SK-N-SH (cell line): ENCODE data around the gene MAPK6. TPM values are rescaled to one million over a fixed set of nuclear protein-coding genes. Genes with fewer than 3 reads are reported as not detected.

ENCODE experiments used
- CTCF ChIA-PET: fragments of 300-600, 350-600 bp; formaldehyde crosslinking; extraction: SDS; loops from one replicate; lab custom pipeline; 2021; lab: Yijun Ruan, JAX
- POLR2A ChIA-PET: fragments of 350-600 bp; sonication (Branson Sonifier 250); formaldehyde crosslinking; extraction: SDS; loops from one replicate; lab custom pipeline; 2020; ENCODE audit warnings: antibody characterized with exemption, inconsistent platforms; lab: Yijun Ruan, JAX
- DNase-seq: peaks from one replicate; pipeline ENCODE4 v3.0.0; 2012
- H2AFZ ChIP-seq: fragments of 200-600 bp; sonication (generic); 2 replicates; pipeline ENCODE4 v1.8.1; 2016; ENCODE audit warnings: antibody characterized with exemption, mild to moderate bottlenecking, low read depth
- H3F3A ChIP-seq: fragments of 200-600 bp; sonication (generic); replicated peaks from 2 replicates; pipeline ENCODE3; 2016; ENCODE audit warnings: antibody characterized with exemption, mild to moderate bottlenecking; ENCODE audit not compliant: insufficient read depth
- H3K27ac ChIP-seq, 2 experiments: fragments of 200-500 bp in 1 of 2; fragments of 200-600 bp in 1 of 2; sonication (Bioruptor generic) in 1 of 2; sonication (generic), shearing (Covaris generic) in 1 of 2; 2 replicates each; pipeline versions ENCODE4 v1.5.1 to v1.6.1; 2014 to 2016; ENCODE audit warnings: low read depth in 2 of 2, inconsistent platforms in 1 of 2, low read length in 1 of 2, mild to moderate bottlenecking in 1 of 2, mixed read lengths in 1 of 2
- H3K27me3 ChIP-seq: fragments of 200-600 bp; sonication (generic), shearing (Covaris generic); 2 replicates; pipeline ENCODE4 v1.6.1; 2016; ENCODE audit warnings: mixed run types; ENCODE audit not compliant: insufficient read depth
- H3K36me3 ChIP-seq, 2 experiments: fragments of 200-500 bp in 1 of 2; fragments of 200-600 bp in 1 of 2; sonication (Bioruptor generic) in 1 of 2; sonication (generic) in 1 of 2; replicated peaks in 1 of 2; 2 replicates each; pipeline versions ENCODE3 to v1.5.1; 2014 to 2016; ENCODE audit warnings: low read length in 1 of 2, mild to moderate bottlenecking in 1 of 2; ENCODE audit not compliant: insufficient read depth in 2 of 2, control insufficient read depth in 1 of 2
- H3K4me1 ChIP-seq, 2 experiments: fragments of 200-500 bp in 1 of 2; fragments of 200-600 bp in 1 of 2; sonication (Bioruptor generic) in 1 of 2; sonication (generic), shearing (Covaris generic) in 1 of 2; 2 replicates each; pipeline versions ENCODE4 v1.5.1 to v1.6.1; 2014 to 2016; ENCODE audit warnings: low read depth in 1 of 2, low read length in 1 of 2, mixed run types in 1 of 2; ENCODE audit not compliant: insufficient read depth in 2 of 2, control insufficient read depth in 1 of 2
- H3K4me2 ChIP-seq: fragments of 200-600 bp; sonication (generic), shearing (Covaris generic); 2 replicates; pipeline ENCODE4 v1.6.1; 2017; ENCODE audit warnings: mixed run types
- H3K4me3 ChIP-seq, 2 experiments: fragments of 200-500 bp in 1 of 2; fragments of 200-600 bp in 1 of 2; sonication (Bioruptor generic) in 1 of 2; sonication (generic), shearing (Covaris generic) in 1 of 2; 2 replicates each; pipeline versions ENCODE4 v1.5.1 to v1.8.1; 2014 to 2016; ENCODE audit warnings: low read depth in 2 of 2, inconsistent platforms in 1 of 2, low read length in 1 of 2, mild to moderate bottlenecking in 1 of 2, mixed read lengths in 1 of 2, moderate library complexity in 1 of 2
- H3K79me2 ChIP-seq: fragments of 200-600 bp; sonication (generic); 2 replicates; pipeline ENCODE4 v1.8.1; 2017; ENCODE audit warnings: mild to moderate bottlenecking; ENCODE audit not compliant: insufficient read depth
- H3K9ac ChIP-seq: fragments of 200-600 bp; sonication (generic); 2 replicates; pipeline ENCODE4 v1.6.1; 2017; ENCODE audit warnings: mixed run types
- H3K9me2 ChIP-seq: fragments of 200-600 bp; sonication (generic); 2 replicates; pipeline ENCODE4 v1.6.1; 2017; ENCODE audit warnings: mixed run types
- H3K9me3 ChIP-seq: fragments of 200-600 bp; sonication (generic); 2 replicates; pipeline ENCODE4 v1.6.1; 2017; ENCODE audit warnings: mixed run types, mild to moderate bottlenecking, moderate library complexity
- H4K20me1 ChIP-seq: fragments of 200-600 bp; sonication (generic); 2 replicates; pipeline ENCODE4 v1.6.1; 2017; ENCODE audit warnings: mild to moderate bottlenecking, mixed run types; ENCODE audit not compliant: insufficient read depth
- EZH2phosphoT487 ChIP-seq: fragments of 200-600 bp; sonication (generic); IDR thresholded peaks from 2 replicates; pipeline ENCODE4 v1.6.1; 2017; ENCODE audit warnings: low read depth, mixed run types, mild to moderate bottlenecking, antibody characterized with exemption, moderate library complexity, borderline replicate concordance
- FOXJ3 ChIP-seq: sonication (generic); formaldehyde crosslinking; IDR thresholded peaks from 2 replicates; pipeline ENCODE4 v1.5.1; 2020; ENCODE audit warnings: mild to moderate bottlenecking, missing genetic modification reagents
- GABPA ChIP-seq: IDR thresholded peaks from 2 replicates; pipeline ENCODE4 v1.4.0; 2012; ENCODE audit warnings: low read depth, mild to moderate bottlenecking
- JUND ChIP-seq: IDR thresholded peaks from 2 replicates; pipeline ENCODE4 v1.4.0; 2012
- NFIC ChIP-seq: IDR thresholded peaks from 2 replicates; pipeline ENCODE4 v1.4.0; 2012; ENCODE audit warnings: borderline replicate concordance
- NRF1 ChIP-seq: IDR thresholded peaks from 2 replicates; pipeline ENCODE4 v1.6.1; 2012; ENCODE audit warnings: low read depth, mild to moderate bottlenecking, low read length
- PBX3 ChIP-seq: IDR thresholded peaks from 2 replicates; pipeline ENCODE4; 2012
- POLR2AphosphoS5 ChIP-seq: IDR thresholded peaks from 2 replicates; pipeline ENCODE4 v1.6.1; 2012; ENCODE audit warnings: low read depth, low read length
- RAD21 ChIP-seq: IDR thresholded peaks from 2 replicates; pipeline ENCODE4 v1.6.1; 2012; ENCODE audit warnings: mild to moderate bottlenecking, low read length
- SIN3A ChIP-seq: IDR thresholded peaks from 2 replicates; pipeline ENCODE4 v1.6.1; 2012; ENCODE audit warnings: low read depth, mild to moderate bottlenecking, low read length, moderate library complexity, borderline replicate concordance
- SMC3 ChIP-seq: IDR thresholded peaks from 2 replicates; pipeline ENCODE4 v1.6.1; 2012; ENCODE audit warnings: low read depth, low read length, improper control_type of control experiment
- TAF1 ChIP-seq: IDR thresholded peaks from 2 replicates; pipeline ENCODE4 v1.6.1; 2012; ENCODE audit warnings: low read depth, mild to moderate bottlenecking, low read length, moderate library complexity, borderline replicate concordance
- TCF12 ChIP-seq: IDR thresholded peaks from 2 replicates; pipeline ENCODE4 v1.4.0; 2012
- TEAD4 ChIP-seq: IDR thresholded peaks from 2 replicates; pipeline ENCODE4 v1.4.0; 2012; ENCODE audit warnings: mild to moderate bottlenecking, borderline replicate concordance; ENCODE audit not compliant: insufficient read depth
- YY1 ChIP-seq: IDR thresholded peaks from 2 replicates; pipeline ENCODE4 v1.4.0; 2012; ENCODE audit warnings: low read depth, mild to moderate bottlenecking
- ZBTB33 ChIP-seq: IDR thresholded peaks from 2 replicates; pipeline ENCODE4 v1.4.0; 2012; ENCODE audit warnings: low read depth, borderline replicate concordance
- polyA plus RNA-seq, 3 experiments: library from polyadenylated mRNA; depleted of rRNA; stranded (reverse); fragments of >200 nt; gene quantifications; 2 replicates each; pipeline ENCODE4 v1.2.3, GENCODE V29; 2012
- TF ChIP-seq, protein P1 (sequence below): fragments of 150-350 bp; IDR thresholded peaks from 2 replicates; pipeline ENCODE4 v1.6.1; 2016; ENCODE audit warnings: mild to moderate bottlenecking, low read depth, low read length
- TF ChIP-seq, protein P2 (sequence below): IDR thresholded peaks from 2 replicates; pipeline ENCODE4 v1.4.0; 2012; ENCODE audit warnings: low read depth
- TF ChIP-seq, protein P3 (sequence below): fragments of 150-350 bp; IDR thresholded peaks from 2 replicates; pipeline ENCODE4 v1.6.1; 2017; ENCODE audit warnings: antibody characterized with exemption, low read length, low read depth, borderline replicate concordance

MAPK6 gene
- polyA plus RNA-seq, 1 of the 3 experiments (the other 2 are of a cell fraction): 16.9 TPM

GRCh38 chr15:51982013-51982769 lies 36.8 kb upstream of the MAPK6 start (continued):
- no peak for TF ChIP-seq ZBTB33
- no peak for TF ChIP-seq JUND
- TF ChIP-seq NRF1: no peak
- peak; percentile 26; the same call in 1 of the 2 replicates for TF ChIP-seq POLR2AphosphoS5
- peak; percentile 59 for TF ChIP-seq SMC3
- TF ChIP-seq TEAD4: no peak
- TF ChIP-seq RAD21: peak; percentile 86
- TF ChIP-seq, protein P1, sequence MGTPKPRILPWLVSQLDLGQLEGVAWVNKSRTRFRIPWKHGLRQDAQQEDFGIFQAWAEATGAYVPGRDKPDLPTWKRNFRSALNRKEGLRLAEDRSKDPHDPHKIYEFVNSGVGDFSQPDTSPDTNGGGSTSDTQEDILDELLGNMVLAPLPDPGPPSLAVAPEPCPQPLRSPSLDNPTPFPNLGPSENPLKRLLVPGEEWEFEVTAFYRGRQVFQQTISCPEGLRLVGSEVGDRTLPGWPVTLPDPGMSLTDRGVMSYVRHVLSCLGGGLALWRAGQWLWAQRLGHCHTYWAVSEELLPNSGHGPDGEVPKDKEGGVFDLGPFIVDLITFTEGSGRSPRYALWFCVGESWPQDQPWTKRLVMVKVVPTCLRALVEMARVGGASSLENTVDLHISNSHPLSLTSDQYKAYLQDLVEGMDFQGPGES: no peak
- no peak for TF ChIP-seq TAF1

- H3K9ac ChIP-seq: peak overlapping the region; percentile 80; the same call in 1 of the 2 replicates
- H3K27me3 ChIP-seq: no peaks in the 10 kb centered on the region
- no peaks in the 10 kb centered on the region for H3K79me2 ChIP-seq
- ChIA-PET POLR2A (no interaction called here), CTCF (interaction anchor here (0.7 kb wide), 1 partner anchor 23 kb away, joined by 3 read pairs; no protein-coding TSS in a partner anchor)
- no peaks in the 10 kb centered on the region for H3K9me2 ChIP-seq
- H3K36me3 ChIP-seq: no peaks in the 10 kb centered on the region
- no peaks in the 10 kb centered on the region for H4K20me1 ChIP-seq
- H3F3A ChIP-seq: peaks cover 29% of the 10 kb centered on the region
- H2AFZ ChIP-seq: peak overlapping the region; percentile 73; the same call in 1 of the 2 replicates
- H3K9me3 ChIP-seq: no peaks in the 10 kb centered on the region
- H3K4me1 ChIP-seq: peaks cover 0 to 3% of the 10 kb centered on the region in 2 experiments; a peak in 2 of 4 replicates
- H3K27ac ChIP-seq: peak overlapping the region; percentile 86 to 97; a peak in 3 of 4 replicates
- H3K4me2 ChIP-seq: peak overlapping the region; percentile 74; the same call in 1 of the 2 replicates
- no peak overlapping the region for H3K4me3 ChIP-seq
- DNase-seq: no peak
- TF ChIP-seq PBX3 (no peak), POLR2AphosphoS5 (no peak), ZBTB33 (no peak), TAF1 (no peak), TEAD4 (no peak), EZH2phosphoT487 (no peak), TCF12 (no peak), FOXJ3 (CRISPR knock-in tag) (no peak), YY1 (no peak), NFIC (no peak), GABPA (no peak), SIN3A (no peak), JUND (no peak), NRF1 (no peak)
- TF ChIP-seq, protein P1: no peak
- TF ChIP-seq, protein P2, sequence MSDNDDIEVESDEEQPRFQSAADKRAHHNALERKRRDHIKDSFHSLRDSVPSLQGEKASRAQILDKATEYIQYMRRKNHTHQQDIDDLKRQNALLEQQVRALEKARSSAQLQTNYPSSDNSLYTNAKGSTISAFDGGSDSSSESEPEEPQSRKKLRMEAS: no peak
- TF ChIP-seq, protein P3, sequence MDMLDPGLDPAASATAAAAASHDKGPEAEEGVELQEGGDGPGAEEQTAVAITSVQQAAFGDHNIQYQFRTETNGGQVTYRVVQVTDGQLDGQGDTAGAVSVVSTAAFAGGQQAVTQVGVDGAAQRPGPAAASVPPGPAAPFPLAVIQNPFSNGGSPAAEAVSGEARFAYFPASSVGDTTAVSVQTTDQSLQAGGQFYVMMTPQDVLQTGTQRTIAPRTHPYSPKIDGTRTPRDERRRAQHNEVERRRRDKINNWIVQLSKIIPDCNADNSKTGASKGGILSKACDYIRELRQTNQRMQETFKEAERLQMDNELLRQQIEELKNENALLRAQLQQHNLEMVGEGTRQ: no peak
These were observed 36.3 kb upstream of the MAPK6 start for GRCh38 chr15:51982770-51983103.
